Kidney tubule cell (primary cell): ENCODE results near the gene TP53BP1.
"Not testable (repeated sequence)": the region's sequence is repeated elsewhere in the genome, so short reads cannot be mapped to it uniquely, and the experiment has no call there.

ENCODE experiments used
- DNase-seq: peaks from one replicate; pipeline ENCODE4 v3.0.0-alpha.2; 2018; ENCODE audit warnings: low spot score

The TP53BP1 gene

GRCh38 chr15:43420435-43420834, 72.5 kb downstream of the TP53BP1 start:
- no peak for DNase-seq

GRCh38 chr15:43414196-43414595, 78.8 kb downstream of the TP53BP1 start:
- no peak for DNase-seq

- no peak for DNase-seq
Observed at GRCh38 chr15:43412096-43412495, 80.9 kb downstream of the TP53BP1 start.

GRCh38 chr15:43410572-43411214, 82.3 kb downstream of the TP53BP1 start:
- no peak for DNase-seq

GRCh38 chr15:43408789-43409188, 84.2 kb downstream of the TP53BP1 start:
- no peak for DNase-seq

- no peak for DNase-seq
Observed at GRCh38 chr15:43406808-43407207, 86.1 kb downstream of the TP53BP1 start.

GRCh38 chr15:43406189-43406588, 86.8 kb downstream of the TP53BP1 start:
- no peak for DNase-seq

- DNase-seq, result no peak
Observed at GRCh38 chr15:43404130-43404529, 88.8 kb downstream of the TP53BP1 start.

GRCh38 chr15:43403616-43404015, 89.3 kb downstream of the TP53BP1 start:
- DNase-seq, result no peak

GRCh38 chr15:43402255-43402654, 90.7 kb downstream of the TP53BP1 start:
- DNase-seq, result no peak

GRCh38 chr15:43393592-43393991, 99.4 kb downstream of the TP53BP1 start:
- DNase-seq, result not testable (repeated sequence)

- DNase-seq, result peak; percentile 10
Observed at GRCh38 chr15:43390723-43391122, 102.2 kb downstream of the TP53BP1 start.

GRCh38 chr15:43383070-43383469, 109.9 kb downstream of the TP53BP1 start:
- no peak for DNase-seq

GRCh38 chr15:43382310-43382709, 110.6 kb downstream of the TP53BP1 start:
- DNase-seq, result no peak

- no peak for DNase-seq
Observed at GRCh38 chr15:43378601-43379000, 114.4 kb downstream of the TP53BP1 start.

- peak; percentile 45 for DNase-seq
Observed at GRCh38 chr15:43376017-43376705, 116.8 kb downstream of the TP53BP1 start.

- DNase-seq, result peak; percentile 85
Observed at GRCh38 chr15:43370975-43371974, 121.7 kb downstream of the TP53BP1 start, which contains the start of the genes TUBGCP4 and ZSCAN29. Gene TUBGCP4, plus strand, starts transcription at chr15:43371101. Its CDS starts 254 bp downstream, at chr15:43371355. Gene ZSCAN29, minus strand, starts transcription at chr15:43371043. Its CDS starts 1,130 bp downstream, at chr15:43369913.

GRCh38 chr15:43370310-43370974, 122.5 kb downstream of the TP53BP1 start:
- peak; percentile 18 for DNase-seq

GRCh38 chr15:43361313-43361903, 131.5 kb downstream of the TP53BP1 start:
- no peak for DNase-seq

GRCh38 chr15:43360821-43361220, 132.1 kb downstream of the TP53BP1 start:
- DNase-seq, result no peak
